Mesendoderm (in vitro differentiated cells): ENCODE data around the gene AP3D1.

Experiments
- DNase-seq: peaks from one replicate; pipeline ENCODE4 v3.0.0; 2013
- H2AK5ac ChIP-seq: 2 replicates; pipeline ENCODE4 v1.6.1; 2013; ENCODE audit warnings: low read length, inconsistent platforms
- H2BK120ac ChIP-seq: 2 replicates; pipeline ENCODE4 v1.6.1; 2013; ENCODE audit warnings: low read depth, mild to moderate bottlenecking, low read length, moderate library complexity, mixed read lengths
- H2BK15ac ChIP-seq: replicated peaks from 2 replicates; pipeline ENCODE4 v1.6.1; 2013; ENCODE audit warnings: low read depth, mild to moderate bottlenecking, moderate library complexity
- H2BK5ac ChIP-seq: 2 replicates; pipeline ENCODE4 v1.6.1; 2013; ENCODE audit warnings: low read length, inconsistent platforms
- H3K18ac ChIP-seq: 2 replicates; pipeline ENCODE4 v1.6.1; 2013; ENCODE audit warnings: mild to moderate bottlenecking, low read length, mixed read lengths
- H3K23ac ChIP-seq: one replicate; pipeline ENCODE4 v1.6.1; 2013; ENCODE audit warnings: low read length
- H3K27ac ChIP-seq: 2 replicates; pipeline ENCODE4 v1.5.1; 2013; ENCODE audit warnings: low read depth, mild to moderate bottlenecking, inconsistent platforms, low read length, moderate library complexity
- H3K27me3 ChIP-seq: 2 replicates; pipeline ENCODE4 v1.6.1; 2013; ENCODE audit warnings: low read length, control low read depth, mild to moderate bottlenecking, inconsistent platforms; ENCODE audit not compliant: insufficient read depth, poor library complexity
- H3K36me3 ChIP-seq: 2 replicates; pipeline ENCODE4 v1.6.1; 2013; ENCODE audit warnings: low read length, inconsistent platforms; ENCODE audit not compliant: control insufficient read depth, insufficient read depth
- H3K4ac ChIP-seq: one replicate; pipeline ENCODE4 v1.6.1; 2013; ENCODE audit warnings: low read depth, mild to moderate bottlenecking, low read length, moderate library complexity
- H3K4me1 ChIP-seq: 2 replicates; pipeline ENCODE4 v1.6.1; 2013; ENCODE audit warnings: low read depth, low read length, inconsistent platforms; ENCODE audit not compliant: control insufficient read depth
- H3K4me2 ChIP-seq: 2 replicates; pipeline ENCODE4 v1.6.1; 2013; ENCODE audit warnings: low read length
- H3K4me3 ChIP-seq: 2 replicates; pipeline ENCODE4 v1.5.1; 2013; ENCODE audit warnings: mild to moderate bottlenecking, low read length
- H3K56ac ChIP-seq: one replicate; pipeline ENCODE4 v1.6.1; 2013; ENCODE audit warnings: low read length
- H3K79me1 ChIP-seq: 2 replicates; pipeline ENCODE4 v1.6.1; 2013; ENCODE audit warnings: low read length, inconsistent platforms
- H3K79me2 ChIP-seq: 2 replicates; pipeline ENCODE4 v1.6.1; 2013; ENCODE audit warnings: mild to moderate bottlenecking, low read length; ENCODE audit not compliant: control insufficient read depth, insufficient read depth
- H3K9ac ChIP-seq: 2 replicates; pipeline ENCODE4 v1.6.1; 2013; ENCODE audit warnings: low read length, inconsistent platforms
- H4K5ac ChIP-seq: one replicate; pipeline ENCODE4 v1.6.1; 2013; ENCODE audit warnings: low read length
- H4K8ac ChIP-seq: one replicate; pipeline ENCODE4 v1.6.1; 2013; ENCODE audit warnings: low read depth, mild to moderate bottlenecking, control low read depth, low read length, moderate library complexity
- WGBS: extraction: QIAGEN DNeasy Blood & Tissue Kit; methylation state at CpG from one replicate; pipeline ENCODE4 v1.1.7; 2013; ENCODE audit warnings: low lambda C conversion rate, missing lambda C conversion rate; ENCODE audit not compliant: insufficient coverage; ENCODE audit errors: extremely low coverage; 5-methylcytosine and 5-hydroxymethylcytosine counted together

AP3D1 gene

GRCh38 chr19:2108251-2109016, 42.9 kb downstream of the AP3D1 start:
- peaks cover 5% of the 10 kb centered on the region for H3K79me2 ChIP-seq
- no peak overlapping the region for H3K27ac ChIP-seq
- no peak overlapping the region for H3K4me2 ChIP-seq
- H4K5ac ChIP-seq: no peak overlapping the region
- peaks cover 10% of the 10 kb centered on the region for H3K79me1 ChIP-seq
- no peak overlapping the region for H2BK120ac ChIP-seq
- no peak overlapping the region for H2AK5ac ChIP-seq
- DNase-seq: no peak
- no peak overlapping the region for H3K23ac ChIP-seq
- no peak overlapping the region for H3K56ac ChIP-seq
- H2BK15ac ChIP-seq: no peak overlapping the region
- no peak overlapping the region for H3K4ac ChIP-seq
- no peak overlapping the region for H2BK5ac ChIP-seq
- H4K8ac ChIP-seq: no peak overlapping the region
- no peaks in the 10 kb centered on the region for H3K4me1 ChIP-seq
- H3K27me3 ChIP-seq: no peaks in the 10 kb centered on the region
- H3K9ac ChIP-seq: no peak overlapping the region
- H3K4me3 ChIP-seq: no peak overlapping the region
- peaks cover 32% of the 10 kb centered on the region for H3K36me3 ChIP-seq
- H3K18ac ChIP-seq: no peak overlapping the region
- WGBS: no CpG with 5 or more reads among the region's 23 CpGs

GRCh38 chr19:2103045-2103707, 48.2 kb downstream of the AP3D1 start:
- H3K27me3 ChIP-seq: no peaks in the 10 kb centered on the region
- no peak overlapping the region for H2BK120ac ChIP-seq
- H3K56ac ChIP-seq: no peak overlapping the region
- no CpG with 5 or more reads among the region's 20 CpGs for WGBS
- no peak overlapping the region for H3K4me2 ChIP-seq
- peaks cover 16% of the 10 kb centered on the region for H3K36me3 ChIP-seq
- no peak overlapping the region for H4K8ac ChIP-seq
- H4K5ac ChIP-seq: no peak overlapping the region
- H3K4me3 ChIP-seq: no peak overlapping the region
- H3K9ac ChIP-seq: no peak overlapping the region
- no peak overlapping the region for H3K18ac ChIP-seq
- H2BK5ac ChIP-seq: no peak overlapping the region
- no peak overlapping the region for H3K23ac ChIP-seq
- DNase-seq: no peak
- H3K79me2 ChIP-seq: peaks cover 5% of the 10 kb centered on the region
- peaks cover 10% of the 10 kb centered on the region for H3K79me1 ChIP-seq
- H2AK5ac ChIP-seq: no peak overlapping the region
- H3K27ac ChIP-seq: no peak overlapping the region
- no peaks in the 10 kb centered on the region for H3K4me1 ChIP-seq
- H3K4ac ChIP-seq: no peak overlapping the region
- no peak overlapping the region for H2BK15ac ChIP-seq

GRCh38 chr19:2101417-2102335, 49.7 kb downstream of the AP3D1 start:
- no peak overlapping the region for H4K5ac ChIP-seq
- no peak overlapping the region for H3K27ac ChIP-seq
- no peak overlapping the region for H2BK15ac ChIP-seq
- no peak overlapping the region for H2BK120ac ChIP-seq
- H3K79me2 ChIP-seq: peaks cover 5% of the 10 kb centered on the region
- H3K4me2 ChIP-seq: no peak overlapping the region
- H3K56ac ChIP-seq: no peak overlapping the region
- H4K8ac ChIP-seq: no peak overlapping the region
- H3K27me3 ChIP-seq: no peaks in the 10 kb centered on the region
- no CpG with 5 or more reads among the region's 45 CpGs for WGBS
- H2BK5ac ChIP-seq: no peak overlapping the region
- H3K4ac ChIP-seq: no peak overlapping the region
- H3K36me3 ChIP-seq: peaks cover 12% of the 10 kb centered on the region
- peaks cover 10% of the 10 kb centered on the region for H3K79me1 ChIP-seq
- H3K4me1 ChIP-seq: no peaks in the 10 kb centered on the region
- no peak overlapping the region for H3K4me3 ChIP-seq
- H3K18ac ChIP-seq: no peak overlapping the region
- H3K9ac ChIP-seq: no peak overlapping the region
- H3K23ac ChIP-seq: no peak overlapping the region
- no peak for DNase-seq
- H2AK5ac ChIP-seq: no peak overlapping the region

GRCh38 chr19:2100719-2101061, 50.7 kb downstream of the AP3D1 start:
- Histone ChIP-seq H3K18ac (no peak overlapping the region), H2BK15ac (no peak overlapping the region), H3K4me2 (no peak overlapping the region), H3K4me1 (no peaks in the 10 kb centered on the region), H2AK5ac (no peak overlapping the region), H3K27me3 (no peaks in the 10 kb centered on the region), H3K4me3 (no peak overlapping the region), H3K9ac (no peak overlapping the region), H3K79me2 (peaks cover 5% of the 10 kb centered on the region), H3K79me1 (peaks cover 10% of the 10 kb centered on the region), H3K4ac (no peak overlapping the region), H2BK5ac (no peak overlapping the region), H3K27ac (no peak overlapping the region), H2BK120ac (no peak overlapping the region), H4K5ac (no peak overlapping the region), H3K23ac (no peak overlapping the region), H4K8ac (no peak overlapping the region), H3K56ac (no peak overlapping the region), H3K36me3 (peaks cover 10% of the 10 kb centered on the region)
- no CpG with 5 or more reads among the region's 11 CpGs for WGBS
- DNase-seq: no peak

GRCh38 chr19:2099937-2100718, 51.2 kb downstream of the AP3D1 start:
- H3K27me3 ChIP-seq: no peaks in the 10 kb centered on the region
- no peak overlapping the region for H3K23ac ChIP-seq
- no peak overlapping the region for H2BK15ac ChIP-seq
- no peak overlapping the region for H2BK120ac ChIP-seq
- no peak overlapping the region for H3K18ac ChIP-seq
- H3K4me3 ChIP-seq: no peak overlapping the region
- H3K4me1 ChIP-seq: no peaks in the 10 kb centered on the region
- H3K4ac ChIP-seq: no peak overlapping the region
- no peak overlapping the region for H3K4me2 ChIP-seq
- H3K27ac ChIP-seq: no peak overlapping the region
- H2AK5ac ChIP-seq: no peak overlapping the region
- no peak overlapping the region for H3K9ac ChIP-seq
- peaks cover 10% of the 10 kb centered on the region for H3K36me3 ChIP-seq
- no peak overlapping the region for H3K56ac ChIP-seq
- peaks cover 5% of the 10 kb centered on the region for H3K79me2 ChIP-seq
- no peak for DNase-seq
- H4K8ac ChIP-seq: no peak overlapping the region
- H4K5ac ChIP-seq: no peak overlapping the region
- H2BK5ac ChIP-seq: no peak overlapping the region
- H3K79me1 ChIP-seq: peaks cover 10% of the 10 kb centered on the region
- no CpG with 5 or more reads among the region's 39 CpGs for WGBS
